Fibroblast of villous mesenchyme (primary cell): ENCODE data around the gene SLC25A38. TPM values are rescaled to one million over a fixed set of nuclear protein-coding genes. Genes with fewer than 3 reads are reported as not detected.

Experiments used
- small RNA-seq: library from RNA; depleted of rRNA; stranded (forward); fragments of <200 nt; gene quantifications from one replicate; pipeline ENCODE3, GENCODE V24; 2012
- total RNA-seq: library from RNA; depleted of rRNA; stranded (reverse); fragments of >200 nt; gene quantifications from 2 replicates; pipeline ENCODE4 v1.2.3, GENCODE V29; 2012

SLC25A38 gene
- total RNA-seq, 1 donor = 22.5 TPM

Small RNA genes lying within 50 kb of the gene (small RNA-seq; reads per million reads assigned to genes)
- not detected for gene SNORA6
- gene SNORA62 = not detected

Other genes starting within 250 kb of the SLC25A38 start
- gene CSRNP1, start 229.8 kb upstream of the SLC25A38 start, total RNA-seq = 16.8 and 20.7 TPM in 2 replicates
- under 0.01 TPM in 1 of 2 replicates, not detected in the other for gene XIRP1, start 190.8 kb upstream of the SLC25A38 start, total RNA-seq
- not detected in 2 replicates for gene CX3CR1, start 103.3 kb upstream of the SLC25A38 start, total RNA-seq
- gene CCR8, start 53.7 kb upstream of the SLC25A38 start, total RNA-seq = not detected in 2 replicates
- 964 and 1,304 TPM in 2 replicates for gene RPSA, start 23.4 kb downstream of the SLC25A38 start, total RNA-seq
- gene MOBP, start 84.3 kb downstream of the SLC25A38 start, total RNA-seq = not detected in 2 replicates